Fibroblast of lung (primary cell): Measurements from ENCODE around the gene BSND. TPM values are rescaled to one million over a fixed set of nuclear protein-coding genes. Genes with fewer than 3 reads are reported as not detected.

Experiments used
- DNase-seq, 2 donors: peaks; one replicate each; pipeline versions ENCODE4 v3.0.0 to v3.0.0-alpha.2; 2010; ENCODE audit warnings: low read depth in 2 of 2
- H2AFZ ChIP-seq: 2 replicates; pipeline ENCODE4 v1.5.1; 2012; ENCODE audit warnings: low read length, control low read depth, inconsistent platforms
- H3K27ac ChIP-seq: 2 replicates; pipeline ENCODE4 v1.5.1; 2011; ENCODE audit warnings: low read length, control low read depth; ENCODE audit not compliant: insufficient read depth
- H3K27me3 ChIP-seq: 2 replicates; pipeline ENCODE4 v1.5.1; 2011; ENCODE audit warnings: mild to moderate bottlenecking, low read length; ENCODE audit not compliant: control insufficient read depth, insufficient read depth
- H3K36me3 ChIP-seq: 2 replicates; pipeline ENCODE4 v1.5.1; 2011; ENCODE audit warnings: low read length; ENCODE audit not compliant: control insufficient read depth, insufficient read depth
- H3K4me1 ChIP-seq: 2 replicates; pipeline ENCODE4 v1.5.1; 2011; ENCODE audit warnings: low read length; ENCODE audit not compliant: control insufficient read depth, insufficient read depth; ENCODE audit errors: extremely low read depth
- H3K4me2 ChIP-seq: 2 replicates; pipeline ENCODE4 v1.5.1; 2011; ENCODE audit warnings: low read length, control low read depth; ENCODE audit not compliant: insufficient read depth; ENCODE audit errors: extremely low read depth
- H3K4me3 ChIP-seq, 4 experiments: fragments of 200-600 bp in 1 of 4; sonication (generic) in 1 of 4; replicated peaks in 1 of 4; 2 replicates each; pipeline ENCODE4 v1.5.1; 2011 to 2016; ENCODE audit warnings: low read length in 4 of 4, low read depth in 3 of 4, mild to moderate bottlenecking in 3 of 4, control low read depth in 2 of 4, inconsistent platforms in 1 of 4, mixed read lengths in 1 of 4; ENCODE audit not compliant: insufficient read depth in 1 of 4; ENCODE audit errors: control extremely low read depth in 1 of 4
- H3K79me2 ChIP-seq: 2 replicates; pipeline ENCODE4 v1.5.1; 2012; ENCODE audit warnings: mild to moderate bottlenecking, low read length, inconsistent platforms; ENCODE audit not compliant: control insufficient read depth, insufficient read depth
- H3K9ac ChIP-seq: 2 replicates; pipeline ENCODE4 v1.5.1; 2011; ENCODE audit warnings: mild to moderate bottlenecking, low read length, control low read depth; ENCODE audit not compliant: insufficient read depth
- H3K9me3 ChIP-seq: 2 replicates; pipeline ENCODE4 v1.5.1; 2012; ENCODE audit warnings: low read depth, low read length; ENCODE audit not compliant: control insufficient read depth, insufficient read depth
- H4K20me1 ChIP-seq: 2 replicates; pipeline ENCODE4 v1.5.1; 2011; ENCODE audit warnings: low read length; ENCODE audit not compliant: control insufficient read depth, insufficient read depth; ENCODE audit errors: extremely low read depth
- CTCF ChIP-seq, 2 donors: IDR thresholded peaks in 1 of 2; conservative IDR thresholded peaks in 1 of 2; 1 replicate in 1 of 2; 2 replicates in 1 of 2; pipeline ENCODE4 v1.5.1; 2011 to 2012; ENCODE audit warnings: low read length in 2 of 2, control low read depth in 1 of 2, inconsistent platforms in 1 of 2, low read depth in 1 of 2, mild to moderate bottlenecking in 1 of 2
- EZH2 ChIP-seq: IDR thresholded peaks from 2 replicates; pipeline ENCODE4 v1.5.1; 2012; ENCODE audit warnings: low read length, control low read depth, mild to moderate bottlenecking; ENCODE audit errors: missing control alignments
- polyA plus RNA-seq, 2 donors: library from polyadenylated mRNA; depleted of rRNA in 1 of 2; stranded (reverse) in 1 of 2; unstranded in 1 of 2; fragments of >200 nt; gene quantifications; 2 replicates each; pipeline ENCODE4 v1.2.1, GENCODE V29; 2011 to 2012; ENCODE audit warnings: missing spikeins in 1 of 2
- total RNA-seq: library from RNA; depleted of rRNA; stranded (reverse); fragments of >200 nt; gene quantifications from 2 replicates; pipeline ENCODE4 v1.2.1, GENCODE V29; 2014

Gene BSND
- total and polyA plus RNA-seq, 2 donors (not counting 1 experiment from before 2014, with no cell fraction given): not detected

- H3K36me3 ChIP-seq: no peaks in the 10 kb centered on the region
- H3K27me3 ChIP-seq: peaks cover 7% of the 10 kb centered on the region
- TF ChIP-seq CTCF (conservative IDR thresholded peaks at IDR 0.05 in 1 of 2, IDR thresholded peaks at IDR 0.05 in 1 of 2; ENCODE audit: low read depth in 1 of 2, low read length in 2 of 2) (no peak), EZH2 (no peak)
- H3K9ac ChIP-seq: no peak overlapping the region
- no peak overlapping the region for H3K27ac ChIP-seq
- H3K9me3 ChIP-seq: no peaks in the 10 kb centered on the region
- no peak overlapping the region for H3K4me3 ChIP-seq
- no peaks in the 10 kb centered on the region for H3K79me2 ChIP-seq
- H3K4me2 ChIP-seq: no peak overlapping the region
- no peak overlapping the region for H2AFZ ChIP-seq
- DNase-seq: no peak
- no peaks in the 10 kb centered on the region for H4K20me1 ChIP-seq
- no peaks in the 10 kb centered on the region for H3K4me1 ChIP-seq
These were observed 9.3 kb upstream of the BSND start for GRCh38 chr1:54989473-54989872.

GRCh38 chr1:54989968-54990810, 8.5 kb upstream of the BSND start:
- no peak overlapping the region for H2AFZ ChIP-seq
- DNase-seq: peak in 1 of 2 donors; percentile 72

GRCh38 chr1:54990916-54991315, 7.8 kb upstream of the BSND start:
- TF ChIP-seq CTCF (conservative IDR thresholded peaks at IDR 0.05 in 1 of 2, IDR thresholded peaks at IDR 0.05 in 1 of 2; ENCODE audit: low read depth in 1 of 2, low read length in 2 of 2): no peak
- no peak for TF ChIP-seq EZH2
- H3K27me3 ChIP-seq: peaks cover 18% of the 10 kb centered on the region
- H3K9ac ChIP-seq: no peak overlapping the region
- no peak overlapping the region for H2AFZ ChIP-seq
- H3K27ac ChIP-seq: no peak overlapping the region
- DNase-seq: no peak
- H3K4me2 ChIP-seq: no peak overlapping the region
- no peaks in the 10 kb centered on the region for H3K4me1 ChIP-seq
- no peaks in the 10 kb centered on the region for H3K79me2 ChIP-seq
- no peak overlapping the region for H3K4me3 ChIP-seq
- H4K20me1 ChIP-seq: no peaks in the 10 kb centered on the region
- H3K9me3 ChIP-seq: no peaks in the 10 kb centered on the region
- H3K36me3 ChIP-seq: no peaks in the 10 kb centered on the region

More at GRCh38 chr1:54989968-54990810, 8.5 kb upstream of the BSND start:
- no peaks in the 10 kb centered on the region for H3K4me1 ChIP-seq
- no peaks in the 10 kb centered on the region for H3K9me3 ChIP-seq
- no peak overlapping the region for H3K4me3 ChIP-seq
- no peaks in the 10 kb centered on the region for H3K79me2 ChIP-seq
- H3K27me3 ChIP-seq: peaks cover 14% of the 10 kb centered on the region
- no peak overlapping the region for H3K4me2 ChIP-seq
- no peaks in the 10 kb centered on the region for H3K36me3 ChIP-seq
- H3K9ac ChIP-seq: no peak overlapping the region
- no peak overlapping the region for H3K27ac ChIP-seq
- H4K20me1 ChIP-seq: no peaks in the 10 kb centered on the region
- TF ChIP-seq CTCF (conservative IDR thresholded peaks at IDR 0.05 in 1 of 2, IDR thresholded peaks at IDR 0.05 in 1 of 2; ENCODE audit: low read depth in 1 of 2, low read length in 2 of 2) (no peak), EZH2 (no peak)
